HUES48 (cell line): ENCODE results near the gene OR5L1.

Source experiments
- H3K27ac ChIP-seq: one replicate; pipeline ENCODE4 v1.7.0; 2013; ENCODE audit warnings: low read depth, low read length, inconsistent platforms
- H3K27me3 ChIP-seq: 2 replicates; pipeline ENCODE4 v1.6.1; 2013; ENCODE audit warnings: mild to moderate bottlenecking, low read length; ENCODE audit not compliant: control insufficient read depth, insufficient read depth
- H3K36me3 ChIP-seq: 2 replicates; pipeline ENCODE4 v1.6.1; 2013; ENCODE audit warnings: low read length; ENCODE audit not compliant: control insufficient read depth, insufficient read depth
- H3K4me1 ChIP-seq: 2 replicates; pipeline ENCODE4 v1.6.1; 2013; ENCODE audit warnings: mild to moderate bottlenecking, low read length; ENCODE audit not compliant: control insufficient read depth, insufficient read depth
- H3K4me3 ChIP-seq: 2 replicates; pipeline ENCODE4 v1.5.1; 2013; ENCODE audit warnings: mild to moderate bottlenecking, low read depth, low read length
- H3K9ac ChIP-seq: 2 replicates; pipeline ENCODE4 v1.6.1; 2013; ENCODE audit warnings: mild to moderate bottlenecking, low read depth, low read length, moderate library complexity
- H3K9me3 ChIP-seq: 2 replicates; pipeline ENCODE4 v1.6.1; 2013; ENCODE audit warnings: low read length; ENCODE audit not compliant: control insufficient read depth, insufficient read depth

Gene OR5L1

DNA sequence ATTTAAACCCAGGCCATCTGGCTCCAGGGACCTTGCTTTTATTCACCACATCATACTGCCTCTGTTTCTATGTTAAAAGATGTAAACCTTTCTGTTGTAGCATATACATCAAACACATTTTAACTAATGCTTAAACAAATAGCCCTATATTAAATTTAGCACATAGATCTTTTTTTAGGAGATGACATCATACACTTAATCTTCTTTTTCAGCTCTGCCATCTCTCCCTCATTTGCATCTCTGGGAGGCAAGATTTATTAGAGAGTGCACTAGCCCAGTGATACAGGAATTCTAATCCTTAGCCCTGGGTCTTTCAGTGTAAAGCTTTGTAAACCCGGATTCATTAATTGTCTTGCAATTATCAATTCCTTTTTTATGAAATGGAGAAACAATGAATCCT, 41.0 kb downstream of the OR5L1 start:
- Histone ChIP-seq H3K36me3 (no peaks in the 10 kb centered on the region), H3K27me3 (no peaks in the 10 kb centered on the region), H3K27ac (no peak overlapping the region), H3K4me1 (no peaks in the 10 kb centered on the region), H3K9me3 (peaks cover 87% of the 10 kb centered on the region), H3K9ac (no peak overlapping the region), H3K4me3 (no peak overlapping the region)

DNA sequence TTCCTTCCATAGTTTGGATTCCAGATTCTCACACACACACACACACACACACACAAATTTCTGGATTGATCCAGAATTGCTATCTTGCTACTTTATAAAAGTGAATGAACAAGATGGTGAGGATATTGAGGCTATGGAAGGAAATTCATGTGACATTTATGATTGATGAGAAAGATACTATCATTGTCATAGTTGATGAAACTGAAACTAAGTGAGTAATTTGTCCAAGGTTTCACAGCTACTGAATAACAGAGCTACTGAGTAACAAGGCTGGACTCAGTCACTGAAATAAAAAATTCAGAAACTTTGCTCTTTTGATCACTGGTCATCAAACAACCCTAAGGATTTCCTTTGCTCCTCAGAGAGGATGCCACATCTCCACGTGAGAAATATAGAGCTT, 43.5 kb downstream of the OR5L1 start:
- no peaks in the 10 kb centered on the region for H3K27me3 ChIP-seq
- no peak overlapping the region for H3K4me3 ChIP-seq
- H3K36me3 ChIP-seq: no peaks in the 10 kb centered on the region
- H3K27ac ChIP-seq: no peak overlapping the region
- no peak overlapping the region for H3K9ac ChIP-seq
- H3K9me3 ChIP-seq: peaks cover 90% of the 10 kb centered on the region
- no peaks in the 10 kb centered on the region for H3K4me1 ChIP-seq
